ENCODE data around the gene MTHFD1L. TPM values are rescaled to one million over a fixed set of nuclear protein-coding genes. Genes with fewer than 3 reads are reported as not detected.
"Not testable (repeated sequence)": the region's sequence is repeated elsewhere in the genome, so short reads cannot be mapped to it uniquely, and the experiment has no call there.

MTHFD1L gene
- total RNA-seq, 1 donor from 2014 or later: 107 TPM

GRCh38 chr6:150826788-150827187 is 38.7 kb upstream of the MTHFD1L start:
- Histone ChIP-seq H3K4me2 (ENCODE audit: low read length) (no peak overlapping the region), H3K27me3 (ENCODE audit: insufficient read depth, low read length) (no peaks in the 10 kb centered on the region), H3K36me3 (ENCODE audit: insufficient read depth, low read length) (no peaks in the 10 kb centered on the region), H3K9me3 (ENCODE audit: insufficient read depth, low read depth, low read length) (no peaks in the 10 kb centered on the region), H3K9ac (ENCODE audit: low read length) (no peak overlapping the region), H3K4me3 (ENCODE audit: insufficient read depth, low read depth, low read length) (no peak overlapping the region), H4K20me1 (ENCODE audit: insufficient read depth, low read length) (no peaks in the 10 kb centered on the region), H3K79me2 (ENCODE audit: insufficient read depth, low read length) (no peaks in the 10 kb centered on the region), H3K4me1 (ENCODE audit: insufficient read depth, low read length) (peaks cover 10% of the 10 kb centered on the region), H3K27ac (ENCODE audit: low read depth, low read length) (no peak overlapping the region), H2AFZ (ENCODE audit: low read depth, low read length) (no peak overlapping the region)
- Mint-ChIP-seq H3K27ac (ENCODE audit: unreplicated experiment) (no peak overlapping the region), H3K4me1 (ENCODE audit: low read depth, unreplicated experiment) (no peaks in the 10 kb centered on the region), H3K27me3 (ENCODE audit: low read depth, unreplicated experiment) (no peaks in the 10 kb centered on the region), H3K4me3 (ENCODE audit: unreplicated experiment) (no peak overlapping the region), H3K36me3 (ENCODE audit: low read depth, unreplicated experiment) (peaks cover 11% of the 10 kb centered on the region), H3K9me3 (ENCODE audit: unreplicated experiment) (no peaks in the 10 kb centered on the region)
- FAIRE-seq: no peak
- no peak for TF ChIP-seq CTCF (IDR thresholded peaks at IDR 0.05; ENCODE audit: insufficient read depth, low read depth, low read length)
- TF ChIP-seq EZH2 (IDR thresholded peaks at IDR 0.05; ENCODE audit: insufficient read depth, low read length): no peak
- no peak for DNase-seq (ENCODE audit: low read depth)

GRCh38 chr6:150828107-150828506 is 37.4 kb upstream of the MTHFD1L start:
- H3K27me3 Mint-ChIP-seq (ENCODE audit: low read depth, unreplicated experiment); H3K27me3 ChIP-seq (ENCODE audit: insufficient read depth, low read length); H3K4me3 Mint-ChIP-seq (ENCODE audit: unreplicated experiment); H3K4me3 ChIP-seq (ENCODE audit: insufficient read depth, low read depth, low read length); H3K9ac ChIP-seq (ENCODE audit: low read length); H3K4me1 Mint-ChIP-seq (ENCODE audit: low read depth, unreplicated experiment); FAIRE-seq; H3K79me2 ChIP-seq (ENCODE audit: insufficient read depth, low read length); H3K36me3 ChIP-seq (ENCODE audit: insufficient read depth, low read length); H4K20me1 ChIP-seq (ENCODE audit: insufficient read depth, low read length); H3K27ac Mint-ChIP-seq (ENCODE audit: unreplicated experiment); DNase-seq (ENCODE audit: low read depth); H3K27ac ChIP-seq (ENCODE audit: low read depth, low read length); H3K4me2 ChIP-seq (ENCODE audit: low read length); H3K9me3 Mint-ChIP-seq (ENCODE audit: unreplicated experiment); H2AFZ ChIP-seq (ENCODE audit: low read depth, low read length); H3K9me3 ChIP-seq (ENCODE audit: insufficient read depth, low read depth, low read length): not testable (repeated sequence)
- peaks cover 11% of the 10 kb centered on the region for H3K36me3 Mint-ChIP-seq (ENCODE audit: low read depth, unreplicated experiment)
- peaks cover 10% of the 10 kb centered on the region for H3K4me1 ChIP-seq (ENCODE audit: insufficient read depth, low read length)

- Histone ChIP-seq H3K4me1 (ENCODE audit: insufficient read depth, low read length) (peaks cover 10% of the 10 kb centered on the region), H4K20me1 (ENCODE audit: insufficient read depth, low read length) (no peaks in the 10 kb centered on the region), H3K4me3 (ENCODE audit: insufficient read depth, low read depth, low read length) (no peak overlapping the region), H3K27me3 (ENCODE audit: insufficient read depth, low read length) (no peaks in the 10 kb centered on the region), H2AFZ (ENCODE audit: low read depth, low read length) (no peak overlapping the region), H3K27ac (ENCODE audit: low read depth, low read length) (peak overlapping the region; percentile 18), H3K36me3 (ENCODE audit: insufficient read depth, low read length) (no peaks in the 10 kb centered on the region), H3K4me2 (ENCODE audit: low read length) (peak overlapping the region; percentile 30), H3K9me3 (ENCODE audit: insufficient read depth, low read depth, low read length) (no peaks in the 10 kb centered on the region), H3K9ac (ENCODE audit: low read length) (no peak overlapping the region), H3K79me2 (ENCODE audit: insufficient read depth, low read length) (peaks cover 10% of the 10 kb centered on the region)
- TF ChIP-seq EZH2 (IDR thresholded peaks at IDR 0.05; ENCODE audit: insufficient read depth, low read length) (no peak), CTCF (IDR thresholded peaks at IDR 0.05; ENCODE audit: insufficient read depth, low read depth, low read length) (no peak)
- no peak overlapping the region for H3K27ac Mint-ChIP-seq (ENCODE audit: unreplicated experiment)
- H3K4me3 Mint-ChIP-seq (ENCODE audit: unreplicated experiment): no peak overlapping the region
- no peak for FAIRE-seq
- H3K27me3 Mint-ChIP-seq (ENCODE audit: low read depth, unreplicated experiment): no peaks in the 10 kb centered on the region
- no peaks in the 10 kb centered on the region for H3K4me1 Mint-ChIP-seq (ENCODE audit: low read depth, unreplicated experiment)
- peak; percentile 32 for DNase-seq (ENCODE audit: low read depth)
- H3K36me3 Mint-ChIP-seq (ENCODE audit: low read depth, unreplicated experiment): peaks cover 11% of the 10 kb centered on the region
- no peaks in the 10 kb centered on the region for H3K9me3 Mint-ChIP-seq (ENCODE audit: unreplicated experiment)
These were observed 34.9 kb upstream of the MTHFD1L start for GRCh38 chr6:150830439-150831165.

Data from astrocyte (in vitro differentiated cells and primary cell).